Measurements from ENCODE around the gene RPUSD3. TPM values are rescaled to one million over a fixed set of nuclear protein-coding genes. Genes with fewer than 3 reads are reported as not detected.

RPUSD3 gene
- total RNA-seq, 1 experiment from 2014 or later = 53.2 TPM

DNA sequence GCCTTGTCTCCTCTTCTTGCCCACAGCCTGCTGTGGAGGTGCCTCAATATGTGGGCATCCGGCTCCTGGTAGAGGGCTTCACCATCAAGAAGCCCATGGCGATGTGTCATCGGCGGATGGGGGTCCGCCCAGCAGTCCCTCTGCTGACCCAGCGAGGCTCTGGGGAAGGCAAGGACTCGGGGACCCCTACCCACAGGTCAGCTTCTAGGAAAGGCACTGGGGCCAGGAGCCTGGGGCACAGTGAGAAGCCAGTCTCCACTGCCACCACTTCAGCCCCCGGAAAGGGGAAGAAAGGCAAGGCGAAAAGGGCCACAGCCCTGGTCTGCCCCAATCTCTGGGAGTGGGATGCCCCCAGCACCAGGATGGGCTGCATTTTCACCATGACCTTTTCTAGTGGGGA, 10.7 kb downstream of the RPUSD3 start:
- no peaks in the 10 kb centered on the region for H4K20me1 ChIP-seq (ENCODE audit: insufficient read depth)
- H3K27me3 ChIP-seq (ENCODE audit: insufficient read depth, low read depth) = no peaks in the 10 kb centered on the region
- no peaks in the 10 kb centered on the region for H3K4me1 ChIP-seq (replicated peaks; ENCODE audit: insufficient read depth)
- no peak overlapping the region for H2AFZ ChIP-seq
- CTCF ChIA-PET = no interaction called here
- no peak overlapping the region for H3K4me3 ChIP-seq
- no peaks in the 10 kb centered on the region for H3K36me3 ChIP-seq (ENCODE audit: low read depth)
- no TSS peak for BruUV-seq (replicated peaks)
- DNase-seq = no peak
- no peak overlapping the region for H3K4me2 ChIP-seq
- POLR2A ChIA-PET (ENCODE audit: unreplicated experiment) = no interaction called here
- intact Hi-C loops (cut with micrococcal nuclease; ENCODE audit: unreplicated experiment) = no loop called here
- TF ChIP-seq EZH2 (IDR thresholded peaks at IDR 0.05; ENCODE audit: low read depth) = no peak
- TF ChIP-seq, protein P1, sequence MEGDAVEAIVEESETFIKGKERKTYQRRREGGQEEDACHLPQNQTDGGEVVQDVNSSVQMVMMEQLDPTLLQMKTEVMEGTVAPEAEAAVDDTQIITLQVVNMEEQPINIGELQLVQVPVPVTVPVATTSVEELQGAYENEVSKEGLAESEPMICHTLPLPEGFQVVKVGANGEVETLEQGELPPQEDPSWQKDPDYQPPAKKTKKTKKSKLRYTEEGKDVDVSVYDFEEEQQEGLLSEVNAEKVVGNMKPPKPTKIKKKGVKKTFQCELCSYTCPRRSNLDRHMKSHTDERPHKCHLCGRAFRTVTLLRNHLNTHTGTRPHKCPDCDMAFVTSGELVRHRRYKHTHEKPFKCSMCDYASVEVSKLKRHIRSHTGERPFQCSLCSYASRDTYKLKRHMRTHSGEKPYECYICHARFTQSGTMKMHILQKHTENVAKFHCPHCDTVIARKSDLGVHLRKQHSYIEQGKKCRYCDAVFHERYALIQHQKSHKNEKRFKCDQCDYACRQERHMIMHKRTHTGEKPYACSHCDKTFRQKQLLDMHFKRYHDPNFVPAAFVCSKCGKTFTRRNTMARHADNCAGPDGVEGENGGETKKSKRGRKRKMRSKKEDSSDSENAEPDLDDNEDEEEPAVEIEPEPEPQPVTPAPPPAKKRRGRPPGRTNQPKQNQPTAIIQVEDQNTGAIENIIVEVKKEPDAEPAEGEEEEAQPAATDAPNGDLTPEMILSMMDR (conservative IDR thresholded peaks at IDR 0.05) = no peak
- no peaks in the 10 kb centered on the region for H3K9me3 ChIP-seq (ENCODE audit: insufficient read depth, low read depth)
- no peak overlapping the region for H3K27ac ChIP-seq
- H3K79me2 ChIP-seq (ENCODE audit: low read depth) = no peaks in the 10 kb centered on the region
- H3F3A ChIP-seq (ENCODE audit: insufficient read depth, low read depth) = peaks cover 5% of the 10 kb centered on the region; the same call in 1 of the 2 replicates
- H3K9me2 ChIP-seq (ENCODE audit: insufficient read depth) = no peaks in the 10 kb centered on the region; the same call in 1 of the 2 replicates

DNA sequence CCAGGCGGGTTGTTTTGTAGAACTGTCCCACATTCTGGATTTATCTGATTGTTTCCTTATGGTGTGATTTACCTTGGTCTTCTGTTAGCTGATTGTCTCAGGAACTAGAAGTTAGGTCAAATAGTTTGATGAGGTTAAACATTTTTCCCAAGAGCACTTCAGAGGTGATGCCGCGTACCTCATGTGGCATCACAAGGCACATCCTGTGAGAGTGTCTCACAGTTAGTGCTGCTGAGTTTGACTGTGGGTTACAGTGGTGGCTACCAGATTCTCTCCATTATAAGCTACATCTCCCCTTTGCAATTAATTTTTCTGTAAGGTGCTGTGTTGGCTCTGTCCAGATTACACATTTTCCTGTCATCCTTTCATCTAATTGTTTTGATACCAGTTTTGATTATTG, 12.6 kb downstream of the RPUSD3 start:
- POLR2A ChIA-PET (ENCODE audit: unreplicated experiment) = interaction anchor here (0.6 kb wide), 1 partner anchor 104 kb away, joined by 3 read pairs; no protein-coding TSS in a partner anchor
- H3K9me2 ChIP-seq (ENCODE audit: insufficient read depth) = no peaks in the 10 kb centered on the region
- no peaks in the 10 kb centered on the region for H3K79me2 ChIP-seq (ENCODE audit: low read depth)
- intact Hi-C loops (cut with micrococcal nuclease; ENCODE audit: unreplicated experiment) = no loop called here
- H4K20me1 ChIP-seq (ENCODE audit: insufficient read depth) = no peaks in the 10 kb centered on the region
- no peaks in the 10 kb centered on the region for H3K36me3 ChIP-seq (ENCODE audit: low read depth)
- H3K4me1 ChIP-seq (replicated peaks; ENCODE audit: insufficient read depth) = no peaks in the 10 kb centered on the region
- H3K27me3 ChIP-seq (ENCODE audit: insufficient read depth, low read depth) = no peaks in the 10 kb centered on the region
- peaks cover 5% of the 10 kb centered on the region; the same call in 1 of the 2 replicates for H3F3A ChIP-seq (ENCODE audit: insufficient read depth, low read depth)
- H2AFZ ChIP-seq = no peak overlapping the region
- CTCF ChIA-PET = no interaction called here
- no peak overlapping the region for H3K27ac ChIP-seq
- H3K4me3 ChIP-seq = no peak overlapping the region
- TF ChIP-seq, protein P1 (conservative IDR thresholded peaks at IDR 0.05) = no peak
- TF ChIP-seq EZH2 (IDR thresholded peaks at IDR 0.05; ENCODE audit: low read depth) = no peak
- no peak overlapping the region for H3K4me2 ChIP-seq
- no TSS peak for BruUV-seq (replicated peaks)
- H3K9me3 ChIP-seq (ENCODE audit: insufficient read depth, low read depth) = no peaks in the 10 kb centered on the region
- no peak for DNase-seq

DNA sequence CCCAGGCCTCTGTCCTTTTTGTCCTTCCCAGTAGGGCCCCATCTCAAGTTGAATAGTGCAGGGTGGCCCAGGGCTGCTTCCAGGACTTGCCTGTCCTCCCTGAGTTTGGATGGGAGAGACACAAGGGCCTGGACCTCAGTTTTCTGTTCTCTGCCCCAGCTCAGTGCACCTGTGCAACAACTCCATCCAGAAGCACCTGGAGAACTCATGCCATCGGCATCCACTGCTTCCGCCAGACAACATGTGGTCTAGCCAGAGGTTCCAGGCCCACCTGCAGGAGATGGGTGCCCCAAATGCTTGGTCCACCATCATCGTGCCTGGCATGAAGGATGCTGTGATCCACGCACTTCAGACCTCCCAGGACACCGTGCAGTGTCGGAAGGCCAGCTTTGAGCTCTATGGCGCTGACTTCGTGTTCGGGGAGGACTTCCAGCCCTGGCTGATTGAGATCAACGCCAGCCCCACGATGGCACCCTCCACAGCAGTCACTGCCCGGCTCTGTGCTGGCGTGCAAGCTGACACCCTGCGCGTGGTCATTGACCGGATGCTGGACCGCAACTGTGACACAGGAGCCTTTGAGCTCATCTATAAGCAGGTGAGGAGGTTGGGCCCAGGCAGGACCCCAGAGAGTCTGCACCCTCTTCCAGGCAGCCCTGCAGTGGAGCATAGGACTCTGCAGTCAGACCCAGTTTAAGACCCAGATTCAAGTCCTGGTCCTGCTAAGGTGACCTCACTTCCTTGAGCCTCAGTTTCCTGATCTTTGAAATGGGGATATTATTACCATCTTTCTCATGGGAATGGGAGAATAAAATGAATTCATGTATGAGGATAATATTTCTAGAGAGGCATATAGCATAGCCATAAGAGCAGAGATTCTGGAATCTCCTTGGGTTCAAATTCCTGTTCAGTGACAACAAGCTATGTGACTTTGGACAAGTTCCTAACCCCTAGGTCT, 14.7 kb downstream of the RPUSD3 start:
- POLR2A ChIA-PET (ENCODE audit: unreplicated experiment) = no interaction called here

More for the DNA sequence above, 14.7 kb downstream of the RPUSD3 start:
- Histone ChIP-seq H3K4me1 (replicated peaks; ENCODE audit: insufficient read depth) (no peaks in the 10 kb centered on the region), H3K9me3 (ENCODE audit: insufficient read depth, low read depth) (no peaks in the 10 kb centered on the region), H3K4me3 (no peak overlapping the region), H3K27ac (no peak overlapping the region), H4K20me1 (ENCODE audit: insufficient read depth) (no peaks in the 10 kb centered on the region), H3K9me2 (ENCODE audit: insufficient read depth) (no peaks in the 10 kb centered on the region), H3K36me3 (ENCODE audit: low read depth) (no peaks in the 10 kb centered on the region), H3K4me2 (no peak overlapping the region), H2AFZ (no peak overlapping the region), H3K79me2 (ENCODE audit: low read depth) (no peaks in the 10 kb centered on the region), H3F3A (ENCODE audit: insufficient read depth, low read depth) (peaks cover 5% of the 10 kb centered on the region; the same call in 1 of the 2 replicates), H3K27me3 (ENCODE audit: insufficient read depth, low read depth) (no peaks in the 10 kb centered on the region)
- TF ChIP-seq, protein P1 (conservative IDR thresholded peaks at IDR 0.05) = no peak
- no peak for TF ChIP-seq EZH2 (IDR thresholded peaks at IDR 0.05; ENCODE audit: low read depth)
- DNase-seq = no peak
- CTCF ChIA-PET = no interaction called here
- no TSS peak for BruUV-seq (replicated peaks)
- intact Hi-C loops (cut with micrococcal nuclease; ENCODE audit: unreplicated experiment) = loop anchor here (5.0 kb wide), 1 partner anchor 118 kb away; no protein-coding TSS in a partner anchor
